GM23338 (cell line): ENCODE results near the gene NR1D1. TPM values are rescaled to one million over a fixed set of nuclear protein-coding genes. Genes with fewer than 3 reads are reported as not detected.

Source experiments
- ATAC-seq: fragments of 200-7000 bp; cut with Tn5 transposase; 3 replicates; pipeline ENCODE4 v1.9.1; 2020
- DNase-seq: peaks from one replicate; pipeline ENCODE4 v3.0.0-alpha.2; 2015; ENCODE audit warnings: low spot score
- H2AFZ ChIP-seq: fragments of 200-600 bp; sonication (generic); 2 replicates; pipeline ENCODE4 v1.8.0; 2016; ENCODE audit warnings: antibody characterized with exemption, mild to moderate bottlenecking, moderate library complexity
- H3F3A ChIP-seq: fragments of 200-600 bp; sonication (generic); replicated peaks from 2 replicates; pipeline ENCODE4 v1.8.0; 2017; ENCODE audit warnings: antibody characterized with exemption, mixed run types, low read depth
- H3K27ac ChIP-seq: fragments of 200-600 bp; sonication (generic); 2 replicates; pipeline ENCODE4 v1.6.1; 2016; ENCODE audit warnings: low read depth
- H3K27me3 ChIP-seq: fragments of 200-600 bp; sonication (generic); 2 replicates; pipeline ENCODE4 v1.8.0; 2016; ENCODE audit warnings: mild to moderate bottlenecking, mixed run types, moderate library complexity; ENCODE audit not compliant: insufficient read depth
- H3K36me3 ChIP-seq: fragments of 200-600 bp; sonication (generic); 2 replicates; pipeline ENCODE4 v1.8.0; 2016; ENCODE audit warnings: mild to moderate bottlenecking; ENCODE audit not compliant: insufficient read depth
- H3K4me1 ChIP-seq: fragments of 200-600 bp; sonication (generic); 2 replicates; pipeline ENCODE4 v1.8.0; 2016; ENCODE audit warnings: mild to moderate bottlenecking, moderate library complexity; ENCODE audit not compliant: insufficient read depth
- H3K4me2 ChIP-seq: fragments of 200-600 bp; sonication (generic); 2 replicates; pipeline ENCODE4 v1.7.1; 2017; ENCODE audit warnings: mixed run types
- H3K4me3 ChIP-seq: fragments of 200-600 bp; sonication (generic); 2 replicates; pipeline ENCODE4 v1.6.1; 2016; ENCODE audit warnings: mixed run types
- H3K79me2 ChIP-seq: fragments of 200-600 bp; sonication (generic); replicated peaks from 2 replicates; pipeline ENCODE4 v1.8.0; 2017; ENCODE audit warnings: mild to moderate bottlenecking; ENCODE audit not compliant: insufficient read depth
- H3K9me2 ChIP-seq: fragments of 200-600 bp; sonication (generic); 2 replicates; pipeline ENCODE4 v1.8.0; 2017; ENCODE audit not compliant: insufficient read depth
- H4K20me1 ChIP-seq: fragments of 200-600 bp; sonication (generic); replicated peaks from 2 replicates; pipeline ENCODE4 v1.8.0; 2017; ENCODE audit warnings: mild to moderate bottlenecking; ENCODE audit not compliant: insufficient read depth
- H3K27ac Mint-ChIP-seq: 2 replicates; pipeline ENCODE4 v1.8.0; 2020; ENCODE audit warnings: inconsistent platforms, mild to moderate bottlenecking, moderate library complexity, mixed read lengths
- H3K27me3 Mint-ChIP-seq: 3 replicates; pipeline ENCODE4 v1.8.0; 2022; ENCODE audit warnings: low read depth, mild to moderate bottlenecking, moderate library complexity, mixed read lengths, inconsistent platforms; ENCODE audit not compliant: insufficient read depth, poor library complexity
- H3K36me3 Mint-ChIP-seq: 3 replicates; pipeline ENCODE4 v1.8.0; 2021; ENCODE audit warnings: low read depth, mild to moderate bottlenecking, inconsistent platforms, moderate library complexity, mixed read lengths
- H3K4me1 Mint-ChIP-seq: 3 replicates; pipeline ENCODE4 v1.8.0; 2020; ENCODE audit warnings: mild to moderate bottlenecking, inconsistent platforms, mixed read lengths
- H3K4me3 Mint-ChIP-seq: 3 replicates; pipeline ENCODE4 v1.8.0; 2021; ENCODE audit warnings: moderate library complexity, mild to moderate bottlenecking, inconsistent platforms, mixed read lengths
- H3K9me3 Mint-ChIP-seq: 3 replicates; pipeline ENCODE4 v1.8.0; 2020; ENCODE audit warnings: moderate library complexity, mild to moderate bottlenecking, inconsistent platforms, mixed read lengths
- CREB1 ChIP-seq: fragments of 250-450 bp; sonication (Bioruptor Pico); IDR thresholded peaks from 2 replicates; pipeline ENCODE4 v1.5.0; 2020; ENCODE audit warnings: low read depth, mild to moderate bottlenecking, moderate library complexity
- ETS1 ChIP-seq: IDR thresholded peaks from 2 replicates; pipeline ENCODE4 v1.6.1; 2016; ENCODE audit warnings: antibody characterized with exemption
- EZH2 ChIP-seq: fragments of 200-600 bp; sonication (generic); IDR thresholded peaks from one replicate; pipeline ENCODE4 v1.8.0; 2017; ENCODE audit warnings: antibody characterized with exemption, mild to moderate bottlenecking, low read depth; ENCODE audit not compliant: unreplicated experiment
- EZH2phosphoT487 ChIP-seq: fragments of 200-600 bp; sonication (generic); IDR thresholded peaks from one replicate; pipeline ENCODE4 v1.8.1; 2018; ENCODE audit warnings: antibody characterized with exemption; ENCODE audit not compliant: unreplicated experiment
- JUNB ChIP-seq: IDR thresholded peaks from one replicate; pipeline ENCODE4 v1.6.1; 2016; ENCODE audit warnings: antibody characterized with exemption; ENCODE audit not compliant: unreplicated experiment
- NANOG ChIP-seq: IDR thresholded peaks from 2 replicates; pipeline ENCODE4 v1.6.1; 2016; ENCODE audit warnings: antibody characterized with exemption, borderline replicate concordance
- POLR2AphosphoS5 ChIP-seq: IDR thresholded peaks from 2 replicates; pipeline ENCODE4 v1.6.1; 2016; ENCODE audit warnings: antibody characterized with exemption, low read depth
- STAT1 ChIP-seq: IDR thresholded peaks from one replicate; pipeline ENCODE4 v1.6.1; 2016; ENCODE audit warnings: antibody characterized with exemption; ENCODE audit not compliant: unreplicated experiment
- ZNF114 ChIP-seq: fragments of 250-450 bp; sonication (Bioruptor Pico); IDR thresholded peaks from 2 replicates; pipeline ENCODE4 v1.5.0; 2020; ENCODE audit warnings: mild to moderate bottlenecking, moderate library complexity
- ZNF331 ChIP-seq: fragments of 250-450 bp; sonication (Bioruptor Pico); IDR thresholded peaks from 2 replicates; pipeline ENCODE4 v1.5.0; 2020; ENCODE audit warnings: low read depth, mild to moderate bottlenecking, moderate library complexity
- ZNF462 ChIP-seq: fragments of 250-450 bp; sonication (Bioruptor Pico); IDR thresholded peaks from 2 replicates; pipeline ENCODE4 v1.5.0; 2020; ENCODE audit warnings: mild to moderate bottlenecking, moderate library complexity
- polyA plus RNA-seq: library from polyadenylated mRNA; unstranded; fragments of >200 nt; fragmentation: Nextera tagmentation; extraction: Ambion mirVana; gene quantifications from 2 replicates; pipeline ENCODE4 v1.2.1, GENCODE V29; 2016
- total RNA-seq: library from RNA; depleted of rRNA; stranded (reverse); fragments of >200 nt; shearing (Covaris generic); gene quantifications from 2 replicates; pipeline ENCODE4 v1.2.3, GENCODE V29; 2014
- TF ChIP-seq, protein P1 (sequence below), 2 experiments: fragments of 200-600 bp in 1 of 2; sonication (generic) in 1 of 2; conservative IDR thresholded peaks; 2 replicates each; pipeline versions ENCODE4 v1.5.1 to v1.6.1; 2016 to 2017; ENCODE audit warnings: antibody characterized with exemption in 2 of 2, low read depth in 2 of 2, mild to moderate bottlenecking in 2 of 2, moderate library complexity in 1 of 2
- TF ChIP-seq, protein P2 (sequence below): IDR thresholded peaks from one replicate; pipeline ENCODE4 v1.6.1; 2018; ENCODE audit warnings: antibody characterized with exemption; ENCODE audit not compliant: unreplicated experiment

Gene NR1D1
- total and polyA plus RNA-seq, 2 experiments from 2014 or later, result 3.3 to 4.2 TPM

DNA sequence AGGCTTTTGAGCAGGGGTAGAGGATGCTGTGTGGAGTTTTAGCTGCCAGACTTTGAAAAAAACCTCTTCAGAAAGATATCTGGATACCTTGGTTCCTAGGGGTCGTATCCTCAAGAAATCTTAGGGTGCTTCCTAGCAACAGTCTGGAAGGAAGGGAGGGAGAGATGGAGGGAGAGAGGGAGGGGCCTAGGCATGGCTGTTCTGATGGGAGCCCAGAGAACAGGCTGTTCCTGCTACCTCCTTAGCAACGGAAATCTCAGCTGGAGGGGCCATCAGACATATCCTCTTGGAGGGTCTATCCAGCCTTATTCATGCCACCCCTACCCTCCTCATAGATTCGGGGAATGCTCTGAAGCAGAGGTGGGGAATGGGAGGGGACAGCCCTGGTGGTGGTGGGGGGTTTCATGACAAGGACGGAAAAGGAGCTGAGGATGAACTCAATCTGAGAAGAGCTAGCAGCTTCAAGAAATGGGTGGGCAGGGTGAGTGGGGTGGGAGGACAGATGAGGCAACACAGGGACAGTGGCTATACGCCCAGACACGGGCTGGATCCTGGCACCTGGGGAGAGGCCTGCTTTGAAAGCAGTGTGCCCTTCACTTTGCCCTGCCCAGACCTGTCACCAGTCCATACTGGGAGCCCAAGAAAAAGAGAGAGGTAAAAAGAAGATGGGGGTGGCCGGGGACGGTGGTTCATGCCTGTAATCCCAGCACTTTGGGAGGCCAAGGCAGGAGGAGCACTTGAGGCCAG is 40.5 kb downstream of the NR1D1 start:
- Histone ChIP-seq H3K9me2 (no peaks in the 10 kb centered on the region), H3K79me2 (no peaks in the 10 kb centered on the region), H2AFZ (0 out of 2 replicates have a peak overlapping the region, but pooled peaks have one; percentile 32), H3F3A (0 out of 2 replicates have a peak, but pooled peaks cover 10% of the 10 kb centered on the region), H4K20me1 (no peaks in the 10 kb centered on the region), H3K27ac (no peak overlapping the region), H3K27me3 (peaks cover 20% of the 10 kb centered on the region), H3K36me3 (no peaks in the 10 kb centered on the region), H3K4me1 (peaks cover 24% of the 10 kb centered on the region), H3K4me2 (no peak overlapping the region), H3K4me3 (no peak overlapping the region)
- H3K27me3 Mint-ChIP-seq, result peaks cover 33% of the 10 kb centered on the region
- no peaks in the 10 kb centered on the region for H3K9me3 Mint-ChIP-seq
- H3K36me3 Mint-ChIP-seq, result no peaks in the 10 kb centered on the region
- TF ChIP-seq EZH2phosphoT487 (no peak), JUNB (no peak), NANOG (no peak), STAT1 (no peak), POLR2AphosphoS5 (no peak), ZNF331 (CRISPR knock-in tag) (no peak), ETS1 (no peak), EZH2 (no peak), CREB1 (no peak), ZNF462 (CRISPR knock-in tag) (no peak), ZNF114 (no peak)
- TF ChIP-seq, protein P1, sequence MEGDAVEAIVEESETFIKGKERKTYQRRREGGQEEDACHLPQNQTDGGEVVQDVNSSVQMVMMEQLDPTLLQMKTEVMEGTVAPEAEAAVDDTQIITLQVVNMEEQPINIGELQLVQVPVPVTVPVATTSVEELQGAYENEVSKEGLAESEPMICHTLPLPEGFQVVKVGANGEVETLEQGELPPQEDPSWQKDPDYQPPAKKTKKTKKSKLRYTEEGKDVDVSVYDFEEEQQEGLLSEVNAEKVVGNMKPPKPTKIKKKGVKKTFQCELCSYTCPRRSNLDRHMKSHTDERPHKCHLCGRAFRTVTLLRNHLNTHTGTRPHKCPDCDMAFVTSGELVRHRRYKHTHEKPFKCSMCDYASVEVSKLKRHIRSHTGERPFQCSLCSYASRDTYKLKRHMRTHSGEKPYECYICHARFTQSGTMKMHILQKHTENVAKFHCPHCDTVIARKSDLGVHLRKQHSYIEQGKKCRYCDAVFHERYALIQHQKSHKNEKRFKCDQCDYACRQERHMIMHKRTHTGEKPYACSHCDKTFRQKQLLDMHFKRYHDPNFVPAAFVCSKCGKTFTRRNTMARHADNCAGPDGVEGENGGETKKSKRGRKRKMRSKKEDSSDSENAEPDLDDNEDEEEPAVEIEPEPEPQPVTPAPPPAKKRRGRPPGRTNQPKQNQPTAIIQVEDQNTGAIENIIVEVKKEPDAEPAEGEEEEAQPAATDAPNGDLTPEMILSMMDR (conservative IDR thresholded peaks at IDR 0.05; ENCODE audit: low read depth in 2 of 2), result no peak
- TF ChIP-seq, protein P2, sequence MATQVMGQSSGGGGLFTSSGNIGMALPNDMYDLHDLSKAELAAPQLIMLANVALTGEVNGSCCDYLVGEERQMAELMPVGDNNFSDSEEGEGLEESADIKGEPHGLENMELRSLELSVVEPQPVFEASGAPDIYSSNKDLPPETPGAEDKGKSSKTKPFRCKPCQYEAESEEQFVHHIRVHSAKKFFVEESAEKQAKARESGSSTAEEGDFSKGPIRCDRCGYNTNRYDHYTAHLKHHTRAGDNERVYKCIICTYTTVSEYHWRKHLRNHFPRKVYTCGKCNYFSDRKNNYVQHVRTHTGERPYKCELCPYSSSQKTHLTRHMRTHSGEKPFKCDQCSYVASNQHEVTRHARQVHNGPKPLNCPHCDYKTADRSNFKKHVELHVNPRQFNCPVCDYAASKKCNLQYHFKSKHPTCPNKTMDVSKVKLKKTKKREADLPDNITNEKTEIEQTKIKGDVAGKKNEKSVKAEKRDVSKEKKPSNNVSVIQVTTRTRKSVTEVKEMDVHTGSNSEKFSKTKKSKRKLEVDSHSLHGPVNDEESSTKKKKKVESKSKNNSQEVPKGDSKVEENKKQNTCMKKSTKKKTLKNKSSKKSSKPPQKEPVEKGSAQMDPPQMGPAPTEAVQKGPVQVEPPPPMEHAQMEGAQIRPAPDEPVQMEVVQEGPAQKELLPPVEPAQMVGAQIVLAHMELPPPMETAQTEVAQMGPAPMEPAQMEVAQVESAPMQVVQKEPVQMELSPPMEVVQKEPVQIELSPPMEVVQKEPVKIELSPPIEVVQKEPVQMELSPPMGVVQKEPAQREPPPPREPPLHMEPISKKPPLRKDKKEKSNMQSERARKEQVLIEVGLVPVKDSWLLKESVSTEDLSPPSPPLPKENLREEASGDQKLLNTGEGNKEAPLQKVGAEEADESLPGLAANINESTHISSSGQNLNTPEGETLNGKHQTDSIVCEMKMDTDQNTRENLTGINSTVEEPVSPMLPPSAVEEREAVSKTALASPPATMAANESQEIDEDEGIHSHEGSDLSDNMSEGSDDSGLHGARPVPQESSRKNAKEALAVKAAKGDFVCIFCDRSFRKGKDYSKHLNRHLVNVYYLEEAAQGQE, result no peak
- H3K4me3 Mint-ChIP-seq, result no peak overlapping the region; the same call in 2 of the 3 replicates
- H3K4me1 Mint-ChIP-seq, result peaks cover 46% of the 10 kb centered on the region
- DNase-seq (no peak), ATAC-seq (no peak)
- no peak overlapping the region for H3K27ac Mint-ChIP-seq
